ENCODE data around the gene HELZ. TPM values are rescaled to one million over a fixed set of nuclear protein-coding genes. Genes with fewer than 3 reads are reported as not detected.

HELZ gene
- total RNA-seq, 2 donors from 2014 or later = 51.4 to 74.7 TPM

DNA sequence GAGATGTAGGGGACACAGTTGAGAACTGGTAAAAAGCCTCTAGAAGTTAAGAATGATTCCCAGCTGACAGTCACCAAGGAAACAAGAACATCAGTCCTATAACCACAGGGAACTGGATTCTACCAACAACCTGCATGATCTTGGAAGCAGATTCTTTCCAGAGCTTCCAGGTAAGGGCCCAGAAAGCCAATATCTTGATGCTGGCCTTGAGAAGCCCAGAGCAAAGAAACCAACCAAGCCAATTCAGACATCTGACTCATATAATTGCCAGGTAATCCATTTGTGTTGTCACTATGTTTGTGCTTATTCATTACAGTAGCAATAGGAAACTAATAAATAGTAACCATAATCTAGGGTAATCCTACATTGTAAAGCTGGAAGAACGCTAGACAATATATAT is 119.1 kb downstream of the HELZ start:
- 71% methylated on average over 1 of the region's 1 CpG; no CpG with 5 or more reads in 1 of the 2 experiments for WGBS, 2 experiments (ENCODE audit: insufficient coverage in 1 of 2, insufficient read length in 1 of 2)
- peak overlapping the region; percentile 52 for H3K27ac Mint-ChIP-seq

DNA sequence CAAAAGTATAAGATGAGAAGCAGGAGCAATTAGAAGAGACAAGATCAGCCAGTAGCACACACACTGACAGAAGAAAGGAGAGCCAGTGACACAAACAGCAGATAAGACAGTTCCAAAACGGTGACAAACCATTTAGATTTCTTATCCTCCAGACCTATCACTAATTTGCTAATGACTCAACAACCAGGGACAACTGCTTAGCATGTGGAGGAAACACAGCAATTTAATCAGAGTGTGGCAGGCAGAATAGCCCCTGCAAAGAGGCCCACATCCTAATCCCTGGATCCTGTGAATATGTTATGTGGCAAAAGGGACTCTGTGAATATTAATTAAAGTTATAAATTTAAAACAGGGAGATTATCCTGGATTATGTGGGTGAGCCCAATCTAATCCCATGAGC is 119.6 kb downstream of the HELZ start:
- Histone ChIP-seq H3K9ac (ENCODE audit: extremely low read depth, low read length, poor library complexity, severe bottlenecking) (no peak overlapping the region), H3K27ac (ENCODE audit: low read depth, low read length) (no peak overlapping the region), H3K27me3 (ENCODE audit: control insufficient read depth, insufficient read depth, low read length, poor library complexity, severe bottlenecking) (no peaks in the 10 kb centered on the region), H3K4me3 (ENCODE audit: low read length) (no peak overlapping the region), H3K9me3 (ENCODE audit: control insufficient read depth, low read length) (peaks cover 3% of the 10 kb centered on the region), H3K4me1 (ENCODE audit: control insufficient read depth, insufficient read depth, low read length) (no peaks in the 10 kb centered on the region), H3K36me3 (ENCODE audit: control insufficient read depth, insufficient read depth, low read length) (peaks cover 67% of the 10 kb centered on the region)
- 54 to 100% methylated on average over 1 of the region's 1 CpG for WGBS, 2 experiments (ENCODE audit: insufficient coverage in 1 of 2, insufficient read length in 1 of 2)
- H3K27ac Mint-ChIP-seq = peak overlapping the region; percentile 1
- no peak for DNase-seq
- H3K36me3 Mint-ChIP-seq (ENCODE audit: low read depth) = peaks cover 32% of the 10 kb centered on the region
- H3K27me3 Mint-ChIP-seq (ENCODE audit: insufficient read depth) = no peaks in the 10 kb centered on the region
- H3K4me1 Mint-ChIP-seq = peaks cover 12% of the 10 kb centered on the region
- TF ChIP-seq, protein P1, sequence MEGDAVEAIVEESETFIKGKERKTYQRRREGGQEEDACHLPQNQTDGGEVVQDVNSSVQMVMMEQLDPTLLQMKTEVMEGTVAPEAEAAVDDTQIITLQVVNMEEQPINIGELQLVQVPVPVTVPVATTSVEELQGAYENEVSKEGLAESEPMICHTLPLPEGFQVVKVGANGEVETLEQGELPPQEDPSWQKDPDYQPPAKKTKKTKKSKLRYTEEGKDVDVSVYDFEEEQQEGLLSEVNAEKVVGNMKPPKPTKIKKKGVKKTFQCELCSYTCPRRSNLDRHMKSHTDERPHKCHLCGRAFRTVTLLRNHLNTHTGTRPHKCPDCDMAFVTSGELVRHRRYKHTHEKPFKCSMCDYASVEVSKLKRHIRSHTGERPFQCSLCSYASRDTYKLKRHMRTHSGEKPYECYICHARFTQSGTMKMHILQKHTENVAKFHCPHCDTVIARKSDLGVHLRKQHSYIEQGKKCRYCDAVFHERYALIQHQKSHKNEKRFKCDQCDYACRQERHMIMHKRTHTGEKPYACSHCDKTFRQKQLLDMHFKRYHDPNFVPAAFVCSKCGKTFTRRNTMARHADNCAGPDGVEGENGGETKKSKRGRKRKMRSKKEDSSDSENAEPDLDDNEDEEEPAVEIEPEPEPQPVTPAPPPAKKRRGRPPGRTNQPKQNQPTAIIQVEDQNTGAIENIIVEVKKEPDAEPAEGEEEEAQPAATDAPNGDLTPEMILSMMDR (conservative IDR thresholded peaks at IDR 0.05) = no peak
- H3K9me3 Mint-ChIP-seq = no peaks in the 10 kb centered on the region
- H3K4me3 Mint-ChIP-seq = no peak overlapping the region

More for the DNA sequence above, 119.1 kb downstream of the HELZ start:
- Histone ChIP-seq H3K4me1 (ENCODE audit: control insufficient read depth, insufficient read depth, low read length) (no peaks in the 10 kb centered on the region), H3K4me3 (ENCODE audit: low read length) (no peak overlapping the region), H3K9ac (ENCODE audit: extremely low read depth, low read length, poor library complexity, severe bottlenecking) (no peak overlapping the region), H3K27me3 (ENCODE audit: control insufficient read depth, insufficient read depth, low read length, poor library complexity, severe bottlenecking) (no peaks in the 10 kb centered on the region), H3K27ac (ENCODE audit: low read depth, low read length) (no peak overlapping the region), H3K9me3 (ENCODE audit: control insufficient read depth, low read length) (no peaks in the 10 kb centered on the region), H3K36me3 (ENCODE audit: control insufficient read depth, insufficient read depth, low read length) (peaks cover 62% of the 10 kb centered on the region)
- Mint-ChIP-seq H3K4me1 (peaks cover 12% of the 10 kb centered on the region), H3K27me3 (ENCODE audit: insufficient read depth) (no peaks in the 10 kb centered on the region), H3K36me3 (ENCODE audit: low read depth) (peaks cover 27% of the 10 kb centered on the region), H3K4me3 (no peak overlapping the region), H3K9me3 (no peaks in the 10 kb centered on the region)
- DNase-seq = no peak
- TF ChIP-seq, protein P1 (conservative IDR thresholded peaks at IDR 0.05) = no peak

DNA sequence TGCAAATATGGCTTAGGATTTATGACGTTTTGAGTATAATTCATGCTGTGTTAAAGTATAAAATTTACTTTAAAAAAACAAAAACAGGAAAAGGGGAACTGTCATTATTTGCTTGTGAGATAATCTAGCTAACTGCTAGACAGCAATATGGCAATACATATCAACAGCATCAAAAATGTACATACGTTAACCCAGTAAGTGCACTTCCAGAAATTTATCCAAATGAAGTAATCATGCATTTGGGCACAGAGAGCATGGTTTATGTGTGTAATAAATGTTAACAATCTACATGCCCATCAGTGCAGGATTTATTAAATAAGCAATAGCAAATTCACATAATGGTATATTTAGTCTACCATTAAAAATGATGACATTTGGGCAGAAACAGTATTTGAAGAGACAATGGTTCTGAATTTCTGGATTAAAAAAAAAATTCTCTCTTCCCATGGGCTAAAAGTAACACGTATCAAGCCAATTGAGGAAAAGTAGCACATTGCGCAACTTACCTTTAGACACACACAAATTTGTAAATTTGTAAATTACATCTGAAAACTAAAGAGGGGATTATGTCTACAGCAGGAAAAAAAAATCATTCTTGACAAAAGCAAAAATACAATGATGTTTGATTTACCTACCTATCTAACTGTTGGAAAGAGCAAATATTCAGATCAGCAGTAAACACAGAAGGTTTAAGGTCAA is 120.4 kb downstream of the HELZ start:
- TF ChIP-seq, protein P1 (conservative IDR thresholded peaks at IDR 0.05) = no peak
- Histone ChIP-seq H3K9ac (ENCODE audit: extremely low read depth, low read length, poor library complexity, severe bottlenecking) (no peak overlapping the region), H3K4me3 (ENCODE audit: low read length) (no peak overlapping the region), H3K27me3 (ENCODE audit: control insufficient read depth, insufficient read depth, low read length, poor library complexity, severe bottlenecking) (no peaks in the 10 kb centered on the region), H3K4me1 (ENCODE audit: control insufficient read depth, insufficient read depth, low read length) (no peaks in the 10 kb centered on the region), H3K9me3 (ENCODE audit: control insufficient read depth, low read length) (peaks cover 5% of the 10 kb centered on the region), H3K27ac (ENCODE audit: low read depth, low read length) (no peak overlapping the region), H3K36me3 (ENCODE audit: control insufficient read depth, insufficient read depth, low read length) (peaks cover 68% of the 10 kb centered on the region)
- Mint-ChIP-seq H3K9me3 (no peaks in the 10 kb centered on the region), H3K4me3 (no peak overlapping the region), H3K4me1 (peaks cover 12% of the 10 kb centered on the region), H3K36me3 (ENCODE audit: low read depth) (peaks cover 36% of the 10 kb centered on the region), H3K27me3 (ENCODE audit: insufficient read depth) (no peaks in the 10 kb centered on the region), H3K27ac (peak overlapping the region; percentile 4)
- WGBS, 2 experiments (ENCODE audit: insufficient coverage in 1 of 2, insufficient read length in 1 of 2) = 98% methylated on average over 4 of the region's 4 CpGs; no CpG with 5 or more reads in 1 of the 2 experiments
- DNase-seq = no peak

Measured in endodermal cell (in vitro differentiated cells).